Left ventricle myocardium inferior (tissue), 1 donor: Measurements from ENCODE around the gene CCM2. TPM values are rescaled to one million over a fixed set of nuclear protein-coding genes. Genes with fewer than 3 reads are reported as not detected.
"Not testable (repeated sequence)": the region's sequence is repeated elsewhere in the genome, so short reads cannot be mapped to it uniquely, and the experiment has no call there.

Experiments used
- DNase-seq: peaks from one replicate; pipeline ENCODE4 v3.0.0-alpha.2; 2020
- H3K27ac ChIP-seq: fragments of 200-600 bp; replicated peaks from 2 replicates; pipeline ENCODE4 v1.8.0; 2021
- H3K27me3 ChIP-seq: fragments of 200-600 bp; 2 replicates; pipeline ENCODE4 v1.8.0; 2021; ENCODE audit warnings: low read depth
- H3K36me3 ChIP-seq: fragments of 200-600 bp; 2 replicates; pipeline ENCODE4 v1.8.0; 2021
- H3K4me1 ChIP-seq: fragments of 200-600 bp; 2 replicates; pipeline ENCODE4 v1.8.0; 2021
- H3K4me3 ChIP-seq: fragments of 200-600 bp; 2 replicates; pipeline ENCODE4 v1.8.0; 2021; ENCODE audit warnings: mild to moderate bottlenecking, moderate library complexity
- H3K9me3 ChIP-seq: fragments of 200-600 bp; replicated peaks from 2 replicates; pipeline ENCODE4 v1.8.0; 2021
- CTCF ChIP-seq: fragments of 200-600 bp; IDR thresholded peaks from 2 replicates; pipeline ENCODE4 v1.8.0; 2021; ENCODE audit warnings: antibody characterized with exemption, mild to moderate bottlenecking, borderline replicate concordance
- intact Hi-C: fragments of 100-400 bp; cut with micrococcal nuclease; formaldehyde crosslinking; loops from one replicate; pipeline ENCODE4 v1.11.0; 2022
- total RNA-seq: library from RNA; stranded (reverse); fragmentation: NEBNext Ultra II Directional; extraction: Animal tissue kit (Norgen Biotek cat#: 25700); gene quantifications from one replicate; pipeline ENCODE4 v1.2.1, GENCODE V29; 2021
- donor health status: DM: no; HTN: yes; CAD: no; lungs with severe emphysema.

CCM2 gene
- total RNA-seq, 1 donor from 2014 or later = 24.5 TPM

- Histone ChIP-seq H3K27me3 (no peaks in the 10 kb centered on the region), H3K36me3 (peaks cover 72% of the 10 kb centered on the region), H3K9me3 (no peaks in the 10 kb centered on the region), H3K4me3 (no peak overlapping the region), H3K27ac (no peak overlapping the region), H3K4me1 (peaks cover 81% of the 10 kb centered on the region)
- no peak for TF ChIP-seq CTCF
- intact Hi-C loops = no loop called here
- DNase-seq = no peak
Measured at GRCh38 chr7:45106820-45107219, 106.8 kb downstream of the CCM2 start.

GRCh38 chr7:45107356-45107755 is 107.4 kb downstream of the CCM2 start:
- Histone ChIP-seq H3K36me3 (peaks cover 67% of the 10 kb centered on the region), H3K27ac (no peak overlapping the region), H3K4me3 (no peak overlapping the region), H3K4me1 (peaks cover 85% of the 10 kb centered on the region), H3K27me3 (no peaks in the 10 kb centered on the region), H3K9me3 (no peaks in the 10 kb centered on the region)
- intact Hi-C loops = no loop called here
- no peak for TF ChIP-seq CTCF
- no peak for DNase-seq

- intact Hi-C loops = no loop called here
- Histone ChIP-seq H3K36me3 (peaks cover 52% of the 10 kb centered on the region), H3K27me3 (no peaks in the 10 kb centered on the region), H3K27ac (no peak overlapping the region), H3K4me1 (peaks cover 83% of the 10 kb centered on the region), H3K4me3 (no peak overlapping the region), H3K9me3 (no peaks in the 10 kb centered on the region)
- DNase-seq = no peak
- no peak for TF ChIP-seq CTCF
Measured at GRCh38 chr7:45108863-45109262, 108.9 kb downstream of the CCM2 start.

- peak within 1 kb of the TSS; percentile 73 for H3K4me3 ChIP-seq
- peak; percentile 50 for TF ChIP-seq CTCF
- peaks cover 25% of the 10 kb centered on the region for H3K36me3 ChIP-seq
- DNase-seq = peak; percentile 96
- peak within 1 kb of the TSS; percentile 98 for H3K27ac ChIP-seq
- H3K9me3 ChIP-seq = no peaks in the 10 kb centered on the region
- intact Hi-C loops = no loop called here
- H3K4me1 ChIP-seq = peaks cover 57% of the 10 kb centered on the region
- no peaks in the 10 kb centered on the region for H3K27me3 ChIP-seq
Measured at GRCh38 chr7:45111298-45112223, 111.6 kb downstream of the CCM2 start, which contains the start of gene TBRG4. TSS of gene TBRG4 (minus strand) at chr7:45111697. CDS start at chr7:45109237, 2,460 bp downstream.

- Histone ChIP-seq H3K27ac (peak overlapping the region; percentile 98), H3K27me3 (no peaks in the 10 kb centered on the region), H3K9me3 (no peaks in the 10 kb centered on the region), H3K4me3 (peak overlapping the region; percentile 73), H3K36me3 (peaks cover 14% of the 10 kb centered on the region), H3K4me1 (peaks cover 46% of the 10 kb centered on the region)
- no peak for TF ChIP-seq CTCF
- no peak for DNase-seq
- intact Hi-C loops = no loop called here
Measured at GRCh38 chr7:45112648-45113047, 112.6 kb downstream of the CCM2 start.

GRCh38 chr7:45114257-45114656 is 114.3 kb downstream of the CCM2 start:
- DNase-seq, intact Hi-C loops, H3K4me3 ChIP-seq: not testable (repeated sequence)

More at GRCh38 chr7:45114257-45114656, 114.3 kb downstream of the CCM2 start:
- not testable (repeated sequence) for H3K36me3 ChIP-seq, H3K27ac ChIP-seq, H3K9me3 ChIP-seq, H3K27me3 ChIP-seq
- peaks cover 30% of the 10 kb centered on the region for H3K4me1 ChIP-seq
